ENCODE measurements around the gene SSR1. TPM values are rescaled to one million over a fixed set of nuclear protein-coding genes. Genes with fewer than 3 reads are reported as not detected.

Gene SSR1
- total and polyA plus RNA-seq, 9 of the 15 experiments (the other 6 are each of a cell fraction or from before 2014, with no cell fraction given): 87.7 to 220 (median 144) TPM

- TF ChIP-seq ZBTB33 (CRISPR knock-in tag; IDR thresholded peaks at IDR 0.05) (peak; percentile 38; the same call in 1 of the 2 replicates), SRF (CRISPR knock-in tag; IDR thresholded peaks at IDR 0.05) (peak in 1 of 2 experiments; percentile 77; a peak in 1 of 4 replicates), KLF6 (CRISPR knock-in tag; IDR thresholded peaks at IDR 0.05; ENCODE audit: borderline replicate concordance) (no peak), PHF21A (IDR thresholded peaks at IDR 0.05; ENCODE audit: borderline replicate concordance, low read depth) (no peak), SRSF3 (IDR thresholded peaks at IDR 0.05; ENCODE audit: insufficient read depth, low read length) (no peak), ZNF609 (CRISPR knock-in tag; IDR thresholded peaks at IDR 0.05; ENCODE audit: borderline replicate concordance) (no peak), ZNF699 (CRISPR knock-in tag; IDR thresholded peaks at IDR 0.05; ENCODE audit: insufficient replicate concordance) (no peak), L3MBTL2 (IDR thresholded peaks at IDR 0.05) (peak; percentile 54), DACH1 (IDR thresholded peaks at IDR 0.05; ENCODE audit: partially characterized antibody) (no peak), MAFK (IDR thresholded peaks at IDR 0.05; ENCODE audit: low read length) (peak; percentile 84), ZNF282 (CRISPR knock-in tag; IDR thresholded peaks at IDR 0.05) (no peak), KDM5B (IDR thresholded peaks at IDR 0.05; ENCODE audit: insufficient replicate concordance, low read depth, low read length) (no peak), GABPB2 (CRISPR knock-in tag; conservative IDR thresholded peaks at IDR 0.05) (no peak), FIP1L1 (IDR thresholded peaks at IDR 0.05; ENCODE audit: low read depth, low read length, poor library complexity, severe bottlenecking) (no peak), SPI1 (IDR thresholded peaks at IDR 0.05; ENCODE audit: borderline replicate concordance, low read depth, low read length) (peak; percentile 9; the same call in 1 of the 2 replicates), PHTF2 (CRISPR knock-in tag; IDR thresholded peaks at IDR 0.05) (no peak), RAD21 (CRISPR knock-in tag; conservative IDR thresholded peaks at IDR 0.05 in 1 of 2, IDR thresholded peaks at IDR 0.05 in 1 of 2) (peak; percentile 46 to 88), ELF2 (CRISPR knock-in tag; IDR thresholded peaks at IDR 0.05) (no peak)
- TF ChIP-seq, protein P1, sequence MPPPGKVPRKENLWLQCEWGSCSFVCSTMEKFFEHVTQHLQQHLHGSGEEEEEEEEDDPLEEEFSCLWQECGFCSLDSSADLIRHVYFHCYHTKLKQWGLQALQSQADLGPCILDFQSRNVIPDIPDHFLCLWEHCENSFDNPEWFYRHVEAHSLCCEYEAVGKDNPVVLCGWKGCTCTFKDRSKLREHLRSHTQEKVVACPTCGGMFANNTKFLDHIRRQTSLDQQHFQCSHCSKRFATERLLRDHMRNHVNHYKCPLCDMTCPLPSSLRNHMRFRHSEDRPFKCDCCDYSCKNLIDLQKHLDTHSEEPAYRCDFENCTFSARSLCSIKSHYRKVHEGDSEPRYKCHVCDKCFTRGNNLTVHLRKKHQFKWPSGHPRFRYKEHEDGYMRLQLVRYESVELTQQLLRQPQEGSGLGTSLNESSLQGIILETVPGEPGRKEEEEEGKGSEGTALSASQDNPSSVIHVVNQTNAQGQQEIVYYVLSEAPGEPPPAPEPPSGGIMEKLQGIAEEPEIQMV (tag; conservative IDR thresholded peaks at IDR 0.05; ENCODE audit: low read depth): no peak
Observed at GRCh38 chr6:7254980-7255835, 57.8 kb downstream of the SSR1 start (continued).
